H1 (cell line): ENCODE measurements around the gene TTC3.

Source experiments
- EGR1 ChIP-seq: IDR thresholded peaks from 2 replicates; pipeline ENCODE4 v1.6.1; 2011; ENCODE audit warnings: low read depth, low read length, borderline replicate concordance
- EP300 ChIP-seq, 2 experiments: IDR thresholded peaks; 1 replicate in 1 of 2; 2 replicates in 1 of 2; pipeline ENCODE4 v1.6.1; 2011 to 2012; ENCODE audit warnings: low read depth in 2 of 2, low read length in 2 of 2, mild to moderate bottlenecking in 2 of 2, borderline replicate concordance in 1 of 2, inconsistent platforms in 1 of 2, moderate library complexity in 1 of 2
- EZH2 ChIP-seq: fragments of 200-600 bp; sonication (generic); IDR thresholded peaks from 2 replicates; pipeline ENCODE4 v1.7.1; 2012; ENCODE audit warnings: low read depth, mild to moderate bottlenecking, moderate library complexity, low read length, inconsistent platforms; ENCODE audit not compliant: severe bottlenecking
- RAD21 ChIP-seq, 2 experiments: IDR thresholded peaks in 1 of 2; conservative IDR thresholded peaks in 1 of 2; 2 replicates each; pipeline ENCODE4 v1.6.1; 2011; ENCODE audit warnings: low read depth in 2 of 2, low read length in 2 of 2, improper control_type of control experiment in 1 of 2, inconsistent platforms in 1 of 2, mild to moderate bottlenecking in 1 of 2, moderate library complexity in 1 of 2
- RFX5 ChIP-seq: IDR thresholded peaks from 2 replicates; pipeline ENCODE4 v1.6.1; 2011; ENCODE audit warnings: low read depth, low read length, improper control_type of control experiment, borderline replicate concordance
- TF ChIP-seq, protein P1 (sequence below), 3 experiments: IDR thresholded peaks; 1 replicate in 2 of 3; 2 replicates in 1 of 3; pipeline versions ENCODE4 v1.5.1 to v1.6.1; 2011; ENCODE audit warnings: low read length in 3 of 3, mild to moderate bottlenecking in 3 of 3, inconsistent platforms in 2 of 3, low read depth in 1 of 3, moderate library complexity in 1 of 3; ENCODE audit not compliant: insufficient read depth in 1 of 3; ENCODE audit errors: control extremely low read depth in 1 of 3
- TF ChIP-seq, protein P2 (sequence below): IDR thresholded peaks from 2 replicates; pipeline ENCODE4 v1.6.1; 2011; ENCODE audit warnings: low read depth, mild to moderate bottlenecking, low read length; ENCODE audit not compliant: insufficient read depth

DNA sequence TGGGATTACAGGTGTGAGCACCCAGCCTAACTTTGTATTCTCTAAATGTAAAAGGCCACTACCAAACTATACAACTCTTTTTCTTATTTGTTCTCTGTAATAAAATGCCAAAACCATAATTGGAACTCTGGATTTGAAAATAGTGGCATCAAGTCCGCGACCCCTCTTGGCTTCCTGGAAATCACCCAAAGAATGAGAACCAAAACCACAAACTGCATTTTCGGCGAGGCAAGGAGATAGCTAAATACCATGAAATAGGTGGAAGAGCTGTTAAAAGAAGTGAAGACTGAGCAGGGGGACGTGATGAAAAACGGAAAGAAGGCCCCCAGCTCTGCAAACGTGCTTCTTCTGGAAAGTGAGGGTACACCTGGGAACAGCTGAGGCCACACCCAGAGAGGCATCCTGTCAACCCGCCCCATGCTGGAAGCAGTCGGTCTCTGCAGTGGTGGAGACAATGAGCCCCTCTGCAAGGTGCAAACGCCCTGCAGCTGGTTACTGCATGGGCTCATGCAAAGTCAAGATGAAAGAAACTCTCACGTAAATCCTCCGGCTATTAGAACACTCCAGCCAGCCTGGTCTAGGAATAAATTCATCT is 171.5 kb downstream of the TTC3 start:
- TF ChIP-seq, protein P1, sequence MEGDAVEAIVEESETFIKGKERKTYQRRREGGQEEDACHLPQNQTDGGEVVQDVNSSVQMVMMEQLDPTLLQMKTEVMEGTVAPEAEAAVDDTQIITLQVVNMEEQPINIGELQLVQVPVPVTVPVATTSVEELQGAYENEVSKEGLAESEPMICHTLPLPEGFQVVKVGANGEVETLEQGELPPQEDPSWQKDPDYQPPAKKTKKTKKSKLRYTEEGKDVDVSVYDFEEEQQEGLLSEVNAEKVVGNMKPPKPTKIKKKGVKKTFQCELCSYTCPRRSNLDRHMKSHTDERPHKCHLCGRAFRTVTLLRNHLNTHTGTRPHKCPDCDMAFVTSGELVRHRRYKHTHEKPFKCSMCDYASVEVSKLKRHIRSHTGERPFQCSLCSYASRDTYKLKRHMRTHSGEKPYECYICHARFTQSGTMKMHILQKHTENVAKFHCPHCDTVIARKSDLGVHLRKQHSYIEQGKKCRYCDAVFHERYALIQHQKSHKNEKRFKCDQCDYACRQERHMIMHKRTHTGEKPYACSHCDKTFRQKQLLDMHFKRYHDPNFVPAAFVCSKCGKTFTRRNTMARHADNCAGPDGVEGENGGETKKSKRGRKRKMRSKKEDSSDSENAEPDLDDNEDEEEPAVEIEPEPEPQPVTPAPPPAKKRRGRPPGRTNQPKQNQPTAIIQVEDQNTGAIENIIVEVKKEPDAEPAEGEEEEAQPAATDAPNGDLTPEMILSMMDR (IDR thresholded peaks at IDR 0.05; ENCODE audit: control extremely low read depth in 1 of 3, insufficient read depth in 1 of 3, low read depth in 1 of 3, low read length in 3 of 3), result no peak
- TF ChIP-seq EP300 (IDR thresholded peaks at IDR 0.05; ENCODE audit: borderline replicate concordance in 1 of 2, low read depth in 2 of 2, low read length in 2 of 2) (no peak), EZH2 (no peak), RAD21 (IDR thresholded peaks at IDR 0.05 in 1 of 2, conservative IDR thresholded peaks at IDR 0.05 in 1 of 2; ENCODE audit: low read depth in 2 of 2, low read length in 2 of 2) (no peak), EGR1 (no peak), RFX5 (no peak)
- TF ChIP-seq, protein P2, sequence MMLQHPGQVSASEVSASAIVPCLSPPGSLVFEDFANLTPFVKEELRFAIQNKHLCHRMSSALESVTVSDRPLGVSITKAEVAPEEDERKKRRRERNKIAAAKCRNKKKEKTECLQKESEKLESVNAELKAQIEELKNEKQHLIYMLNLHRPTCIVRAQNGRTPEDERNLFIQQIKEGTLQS, result no peak
